ENCODE measurements around the gene ALG12.

The ALG12 gene

GRCh38 chr22:49910229-49911155 lies 7.7 kb downstream of the ALG12 start:
- no peak for DNase-seq

GRCh38 chr22:49909476-49910205 lies 8.6 kb downstream of the ALG12 start:
- no peak for DNase-seq

- no peak for DNase-seq
Observed at GRCh38 chr22:49907807-49908206, 10.4 kb downstream of the ALG12 start.

- no peak for DNase-seq
Observed at GRCh38 chr22:49906799-49907290, 11.4 kb downstream of the ALG12 start.

GRCh38 chr22:49906071-49906798 lies 12.0 kb downstream of the ALG12 start:
- DNase-seq: no peak

GRCh38 chr22:49905465-49905864 lies 12.8 kb downstream of the ALG12 start:
- DNase-seq: no peak

- DNase-seq: no peak
Observed at GRCh38 chr22:49904040-49904369, 14.2 kb downstream of the ALG12 start.

GRCh38 chr22:49903322-49904039 lies 14.8 kb downstream of the ALG12 start:
- DNase-seq: no peak

GRCh38 chr22:49901457-49901856 lies 16.8 kb downstream of the ALG12 start:
- DNase-seq: no peak

- no peak for DNase-seq
Observed at GRCh38 chr22:49900441-49901230, 17.6 kb downstream of the ALG12 start.

GRCh38 chr22:49899530-49899929 lies 18.7 kb downstream of the ALG12 start:
- DNase-seq: no peak

GRCh38 chr22:49897015-49897684 lies 21.1 kb downstream of the ALG12 start:
- DNase-seq: no peak

GRCh38 chr22:49896201-49896600 lies 22.0 kb downstream of the ALG12 start:
- DNase-seq: no peak

GRCh38 chr22:49894322-49895054 lies 23.8 kb downstream of the ALG12 start:
- no peak for DNase-seq

- DNase-seq: no peak
Observed at GRCh38 chr22:49893025-49893424, 25.2 kb downstream of the ALG12 start.

- no peak for DNase-seq
Observed at GRCh38 chr22:49892226-49892899, 25.9 kb downstream of the ALG12 start.

GRCh38 chr22:49889071-49889470 lies 29.2 kb downstream of the ALG12 start:
- no peak for DNase-seq

GRCh38 chr22:49887702-49888101 lies 30.5 kb downstream of the ALG12 start:
- DNase-seq: no peak

- DNase-seq: no peak
Observed at GRCh38 chr22:49887064-49887451, 31.2 kb downstream of the ALG12 start.
